Endothelial cell of umbilical vein (primary cell): ENCODE data around the gene EFCAB8. TPM values are rescaled to one million over a fixed set of nuclear protein-coding genes. Genes with fewer than 3 reads are reported as not detected.

Source experiments
- BruUV-seq: library from RNA; stranded (reverse); fragments of 400-500 nt; replicated peaks from 2 replicates; lab custom pipeline; 2021; lab: Mats Ljungman, UMichigan
- CTCF ChIA-PET: fragments of 300-600, 350-600 bp; sonication (Branson Sonifier 250); formaldehyde crosslinking; loops from one replicate; lab custom pipeline; 2021; ENCODE audit warnings: antibody characterized with exemption, inconsistent platforms; lab: Charles Lee
- POLR2A ChIA-PET: fragments of 300-600, 350-600 bp; sonication (Branson Sonifier 250); formaldehyde crosslinking; loops from one replicate; lab custom pipeline; 2021; ENCODE audit warnings: antibody characterized with exemption, inconsistent platforms; lab: Charles Lee
- DNase-seq: peaks from one replicate; pipeline ENCODE4 v3.0.0-alpha.2; 2011; ENCODE audit warnings: low read depth, low spot score
- FAIRE-seq: peaks from 2 replicates; lab custom pipeline; 2011; peaks lifted over from hg19 to GRCh38; lab: Jason Lieb, UNC
- H2AFZ ChIP-seq: 2 replicates; pipeline ENCODE4 v1.6.0; 2012; ENCODE audit warnings: low read depth, low read length, control low read depth, inconsistent platforms
- H3K27ac ChIP-seq: 2 replicates; pipeline ENCODE4 v1.5.1; 2011; ENCODE audit warnings: low read depth, mild to moderate bottlenecking, control low read depth, low read length, moderate library complexity; ENCODE audit not compliant: insufficient read depth
- H3K27me3 ChIP-seq, 2 experiments: 2 replicates each; pipeline versions ENCODE4 v1.6.0 to v1.6.1; 2011; ENCODE audit warnings: low read length in 2 of 2, mixed read lengths in 1 of 2; ENCODE audit not compliant: control insufficient read depth in 2 of 2, insufficient read depth in 2 of 2
- H3K36me3 ChIP-seq, 2 experiments: 2 replicates in 1 of 2; 3 replicates in 1 of 2; pipeline ENCODE4 v1.5.1; 2011; ENCODE audit warnings: low read length in 2 of 2, mild to moderate bottlenecking in 1 of 2, moderate library complexity in 1 of 2; ENCODE audit not compliant: control insufficient read depth in 2 of 2, insufficient read depth in 2 of 2; ENCODE audit errors: extremely low read depth in 1 of 2
- H3K4me1 ChIP-seq: 3 replicates; pipeline ENCODE4 v1.5.1; 2011; ENCODE audit warnings: mild to moderate bottlenecking, low read length; ENCODE audit not compliant: control insufficient read depth, insufficient read depth; ENCODE audit errors: extremely low read depth
- H3K4me2 ChIP-seq: 2 replicates; pipeline ENCODE4 v1.6.1; 2011; ENCODE audit warnings: low read length, control low read depth, mixed read lengths; ENCODE audit not compliant: insufficient read depth
- H3K4me3 ChIP-seq, 3 experiments: fragments of 200-600 bp in 1 of 3; sonication (generic), shearing (Covaris generic) in 1 of 3; replicated peaks in 1 of 3; 2 replicates each; pipeline ENCODE4 v1.5.1; 2011 to 2016; ENCODE audit warnings: control low read depth in 3 of 3, low read length in 3 of 3, mild to moderate bottlenecking in 2 of 3, inconsistent platforms in 1 of 3, low read depth in 1 of 3, moderate library complexity in 1 of 3; ENCODE audit not compliant: insufficient read depth in 1 of 3
- H3K79me2 ChIP-seq: 2 replicates; pipeline ENCODE4 v1.6.0; 2012; ENCODE audit warnings: low read length, inconsistent platforms; ENCODE audit not compliant: control insufficient read depth, insufficient read depth
- H3K9ac ChIP-seq: replicated peaks from 2 replicates; pipeline ENCODE3; 2011; ENCODE audit warnings: low read length, control low read depth; ENCODE audit not compliant: insufficient read depth; ENCODE audit errors: extremely low read depth
- H3K9me1 ChIP-seq: replicated peaks from 3 replicates; pipeline ENCODE4 v1.6.0; 2011; ENCODE audit warnings: mild to moderate bottlenecking, low read length; ENCODE audit not compliant: control insufficient read depth, insufficient read depth; ENCODE audit errors: extremely low read depth
- H3K9me3 ChIP-seq: replicated peaks from 2 replicates; pipeline ENCODE4 v1.5.1; 2012; ENCODE audit warnings: low read length, inconsistent platforms; ENCODE audit not compliant: control insufficient read depth, insufficient read depth
- H4K20me1 ChIP-seq: replicated peaks from 2 replicates; pipeline ENCODE3; 2011; ENCODE audit warnings: mild to moderate bottlenecking, low read length; ENCODE audit not compliant: control insufficient read depth, insufficient read depth; ENCODE audit errors: extremely low read depth
- CTCF ChIP-seq, 2 donors: IDR thresholded peaks; 1 replicate in 1 of 2; 2 replicates in 1 of 2; pipeline ENCODE4 v1.5.1; 2011; ENCODE audit warnings: low read length in 2 of 2, mild to moderate bottlenecking in 2 of 2, moderate library complexity in 2 of 2, control low read depth in 1 of 2, inconsistent platforms in 1 of 2, low read depth in 1 of 2; ENCODE audit not compliant: insufficient read depth in 1 of 2; ENCODE audit errors: extremely low read depth in 1 of 2
- EZH2 ChIP-seq: IDR thresholded peaks from 2 replicates; pipeline ENCODE4 v1.6.1; 2012; ENCODE audit warnings: borderline replicate concordance, low read depth, mild to moderate bottlenecking, moderate library complexity, low read length, inconsistent platforms; ENCODE audit not compliant: severe bottlenecking
- FOS ChIP-seq: IDR thresholded peaks from 2 replicates; pipeline ENCODE4 v1.6.1; 2011; ENCODE audit warnings: mild to moderate bottlenecking, low read length, moderate library complexity, borderline replicate concordance; ENCODE audit not compliant: insufficient read depth
- GATA2 ChIP-seq: IDR thresholded peaks from 2 replicates; pipeline ENCODE4 v1.7.0; 2011; ENCODE audit warnings: low read depth, mild to moderate bottlenecking, moderate library complexity, mixed read lengths, low read length; ENCODE audit not compliant: insufficient read length, insufficient read depth
- JUN ChIP-seq: IDR thresholded peaks from 2 replicates; pipeline ENCODE4 v1.6.1; 2011; ENCODE audit warnings: borderline replicate concordance, low read depth; ENCODE audit not compliant: insufficient read length, insufficient read depth
- MAX ChIP-seq: IDR thresholded peaks from 2 replicates; pipeline ENCODE4 v1.6.1; 2011; ENCODE audit not compliant: insufficient read depth, insufficient read length
- MYC ChIP-seq: IDR thresholded peaks from one replicate; pipeline ENCODE4 v1.6.1; 2011; ENCODE audit warnings: mild to moderate bottlenecking, low read depth, low read length
- POLR2A ChIP-seq: IDR thresholded peaks from 2 replicates; pipeline ENCODE4 v1.6.1; 2012; ENCODE audit warnings: low read depth, mild to moderate bottlenecking, control low read depth, low read length
- POLR2AphosphoS5 ChIP-seq: IDR thresholded peaks from 2 replicates; pipeline ENCODE4 v1.6.1; 2012; ENCODE audit warnings: low read depth, mild to moderate bottlenecking, control low read depth, low read length, moderate library complexity; ENCODE audit not compliant: insufficient read depth
- dilution Hi-C: fragments of 300-500 bp; cut with MboI; formaldehyde crosslinking; loops from one replicate; pipeline ENCODE4 v1.15.0; 2019; ENCODE audit warnings: low sequenced_read_pairs; ENCODE audit not compliant: extremely low pct_ligation_motif_present
- intact Hi-C: fragments of 100-400 bp; cut with micrococcal nuclease; formaldehyde crosslinking; loops from one replicate; pipeline ENCODE4 v1.10.0; 2022
- polyA plus RNA-seq, 4 experiments: library from polyadenylated mRNA; depleted of rRNA in 3 of 4; stranded (reverse) in 3 of 4; unstranded in 1 of 4; fragments of >200 nt; gene quantifications; 2 replicates each; pipeline versions ENCODE4 v1.2.1 to v1.2.3, GENCODE V29; 2011 to 2012; ENCODE audit warnings: missing spikeins in 1 of 4
- total RNA-seq: library from RNA; stranded (reverse); gene quantifications from 2 replicates; pipeline ENCODE4 v1.2.3, GENCODE V29; 2021

The EFCAB8 gene
- total and polyA plus RNA-seq, 2 donors (not counting 3 experiments of a cell fraction or from before 2014, with no cell fraction given): 0.01 to 0.31 TPM

GRCh38 chr20:33007376-33008335, 148.9 kb downstream of the EFCAB8 start, which contains the start of gene BPIFB2:
Gene BPIFB2, plus strand, starts transcription at chr20:33007704. Its CDS starts 871 bp downstream, at chr20:33008575.
- FAIRE-seq: no peak
- no peaks in the 10 kb centered on the region for H3K27me3 ChIP-seq
- no peak within 1 kb of the TSS for H2AFZ ChIP-seq
- no peak for DNase-seq
- no peaks in the 10 kb centered on the region for H3K9me3 ChIP-seq
- H3K79me2 ChIP-seq: no peaks in the 10 kb centered on the region
- H3K4me3 ChIP-seq: no peak within 1 kb of the TSS
- no peaks in the 10 kb centered on the region for H4K20me1 ChIP-seq
- POLR2A ChIA-PET: no interaction called here
- TF ChIP-seq GATA2: no peak
- TF ChIP-seq CTCF (IDR thresholded peaks at IDR 0.05; ENCODE audit: extremely low read depth in 1 of 2, insufficient read depth in 1 of 2, low read depth in 1 of 2, low read length in 2 of 2): no peak
- TF ChIP-seq MAX: no peak
- no peak for TF ChIP-seq POLR2AphosphoS5
- no peak for TF ChIP-seq JUN
- TF ChIP-seq MYC: no peak
- no peak for TF ChIP-seq EZH2
- no peak for TF ChIP-seq FOS
- TF ChIP-seq POLR2A: no peak
- CTCF ChIA-PET: interaction anchor here (0.9 kb wide), 1 partner anchor 10 kb away, joined by 3 read pairs; no protein-coding TSS in a partner anchor
- dilution Hi-C loops: no loop called here
- no TSS peak for BruUV-seq
- intact Hi-C loops: loop anchor here (5.0 kb wide), 1 partner anchor 215 kb away; no protein-coding TSS in a partner anchor
- H3K9ac ChIP-seq: no peak within 1 kb of the TSS
- H3K27ac ChIP-seq: no peak within 1 kb of the TSS
- H3K4me1 ChIP-seq: no peaks in the 10 kb centered on the region
- no peaks in the 10 kb centered on the region for H3K36me3 ChIP-seq
- no peaks in the 10 kb centered on the region for H3K9me1 ChIP-seq
- no peak within 1 kb of the TSS for H3K4me2 ChIP-seq
